GM12878 (cell line): ENCODE data around the gene MARCHF10. TPM values are rescaled to one million over a fixed set of nuclear protein-coding genes. Genes with fewer than 3 reads are reported as not detected.

Experiments
- GATAD2B ChIP-seq: fragments of 450-650 bp; conservative IDR thresholded peaks from 2 replicates; pipeline ENCODE4 v1.6.1; 2017; ENCODE audit warnings: low read depth, mild to moderate bottlenecking, moderate library complexity
- HDAC6 ChIP-seq: fragments of 200-600 bp; sonication (generic); IDR thresholded peaks from one replicate; pipeline ENCODE4 v1.8.0; 2017; ENCODE audit warnings: antibody characterized with exemption; ENCODE audit not compliant: unreplicated experiment
- IRF4 ChIP-seq: IDR thresholded peaks from 2 replicates; pipeline ENCODE4 v1.6.1; 2011; ENCODE audit warnings: low read depth, low read length
- MEF2B ChIP-seq: fragments of 450-650 bp; IDR thresholded peaks from 2 replicates; pipeline ENCODE4 v1.6.1; 2018; ENCODE audit warnings: mild to moderate bottlenecking, moderate library complexity; ENCODE audit not compliant: partially characterized antibody, poor library complexity, severe bottlenecking
- MTA2 ChIP-seq: fragments of 450-650 bp; IDR thresholded peaks from 2 replicates; pipeline ENCODE4 v1.6.1; 2016; ENCODE audit warnings: low read depth, mild to moderate bottlenecking, moderate library complexity
- NR2C1 ChIP-seq: fragments of 450-650 bp; IDR thresholded peaks from 2 replicates; pipeline ENCODE4 v1.6.1; 2017; ENCODE audit warnings: antibody characterized with exemption, mild to moderate bottlenecking, moderate library complexity
- POLR2A ChIP-seq: IDR thresholded peaks from 2 replicates; pipeline ENCODE4 v1.6.1; 2011; ENCODE audit warnings: low read depth, mild to moderate bottlenecking, low read length
- PRDM15 ChIP-seq: fragments of 450-650 bp; formaldehyde crosslinking; IDR thresholded peaks from 2 replicates; pipeline ENCODE4 v1.4.0; 2020; ENCODE audit warnings: mild to moderate bottlenecking, moderate library complexity
- RELA ChIP-seq: fragments of 450-650 bp; IDR thresholded peaks from 2 replicates; pipeline ENCODE4 v1.8.0; 2014; ENCODE audit warnings: borderline replicate concordance; ENCODE audit not compliant: partially characterized antibody
- SREBF2 ChIP-seq: IDR thresholded peaks from 2 replicates; pipeline ENCODE4 v1.6.1; 2012; ENCODE audit warnings: mild to moderate bottlenecking, low read length
- WRNIP1 ChIP-seq: IDR thresholded peaks from 2 replicates; pipeline ENCODE4 v1.6.1; 2011; ENCODE audit warnings: low read depth, low read length, improper control_type of control experiment, borderline replicate concordance
- ZNF217 ChIP-seq: fragments of 450-650 bp; IDR thresholded peaks from 2 replicates; pipeline ENCODE4 v1.6.1; 2017; ENCODE audit warnings: antibody characterized with exemption, mild to moderate bottlenecking
- polyA plus RNA-seq, 11 experiments: library from polyadenylated mRNA; depleted of rRNA in 4 of 11; unstranded in 6 of 11; stranded (reverse) in 5 of 11; fragments of >200 nt; fragmentation: Nextera tagmentation in 4 of 11; fragmentation: Illumina TruSeq in 1 of 11; extraction: Ambion mirVana in 4 of 11; extraction: Trizol in 1 of 11; gene quantifications; 1 replicate in 1 of 11; 2 replicates in 10 of 11; pipeline versions ENCODE4 v1.2.1 to v1.2.3, GENCODE V29; 2011 to 2016; ENCODE audit warnings: inconsistent platforms in 2 of 11, missing spikeins in 2 of 11, low read depth in 1 of 11
- total RNA-seq, 4 experiments: library from RNA; depleted of rRNA in 3 of 4; stranded (reverse); fragments of >200 nt in 3 of 4; fragmentation: Illumina TruSeq in 1 of 4; extraction: Trizol in 1 of 4; gene quantifications; 2 replicates each; pipeline versions ENCODE4 v1.2.1 to v1.2.3, GENCODE V29; 2013 to 2021
- TF ChIP-seq, protein P1 (sequence below): IDR thresholded peaks from 2 replicates; pipeline ENCODE4 v1.6.1; 2011; ENCODE audit warnings: borderline replicate concordance, low read depth, mild to moderate bottlenecking, moderate library complexity, low read length; ENCODE audit not compliant: insufficient read depth, poor library complexity, severe bottlenecking

The MARCHF10 gene
- total and polyA plus RNA-seq, 10 of the 15 experiments (the other 5 are each of a cell fraction or from before 2014, with no cell fraction given), result 0.11 to 0.24 TPM; not detected in 8

DNA sequence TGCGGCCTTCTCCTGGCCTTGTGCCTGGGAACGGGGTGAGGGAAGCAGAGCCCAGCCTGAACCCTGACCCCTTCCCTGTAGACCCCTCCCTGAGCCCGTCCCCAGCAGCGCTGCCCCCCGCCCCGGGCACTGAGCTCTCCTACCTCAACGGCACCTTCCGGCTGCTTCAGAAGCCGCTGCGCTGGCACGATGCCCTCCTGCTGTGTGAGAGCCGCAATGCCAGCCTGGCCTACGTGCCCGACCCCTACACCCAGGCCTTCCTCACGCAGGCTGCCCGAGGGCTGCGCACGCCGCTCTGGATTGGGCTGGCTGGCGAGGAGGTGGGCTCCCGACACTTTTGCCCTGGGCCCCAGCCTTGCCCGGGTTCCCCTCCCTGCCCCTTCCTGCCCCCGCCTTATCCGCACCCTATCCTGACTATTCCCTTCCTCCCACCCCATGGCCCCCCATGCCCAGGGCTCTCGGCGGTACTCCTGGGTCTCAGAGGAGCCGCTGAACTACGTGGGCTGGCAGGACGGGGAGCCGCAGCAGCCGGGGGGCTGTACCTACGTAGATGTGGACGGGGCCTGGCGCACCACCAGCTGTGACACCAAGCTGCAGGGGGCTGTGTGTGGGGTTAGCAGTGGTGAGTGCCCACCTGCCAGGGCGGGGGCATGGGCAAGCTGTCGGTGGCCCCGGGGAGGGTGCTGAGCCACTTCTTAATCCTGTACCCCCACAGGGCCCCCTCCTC lies 118.5 kb downstream of the MARCHF10 start (continued):
- TF ChIP-seq, protein P1, sequence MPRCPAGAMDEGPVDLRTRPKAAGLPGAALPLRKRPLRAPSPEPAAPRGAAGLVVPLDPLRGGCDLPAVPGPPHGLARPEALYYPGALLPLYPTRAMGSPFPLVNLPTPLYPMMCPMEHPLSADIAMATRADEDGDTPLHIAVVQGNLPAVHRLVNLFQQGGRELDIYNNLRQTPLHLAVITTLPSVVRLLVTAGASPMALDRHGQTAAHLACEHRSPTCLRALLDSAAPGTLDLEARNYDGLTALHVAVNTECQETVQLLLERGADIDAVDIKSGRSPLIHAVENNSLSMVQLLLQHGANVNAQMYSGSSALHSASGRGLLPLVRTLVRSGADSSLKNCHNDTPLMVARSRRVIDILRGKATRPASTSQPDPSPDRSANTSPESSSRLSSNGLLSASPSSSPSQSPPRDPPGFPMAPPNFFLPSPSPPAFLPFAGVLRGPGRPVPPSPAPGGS, result no peak
- TF ChIP-seq GATAD2B (no peak), PRDM15 (CRISPR knock-in tag) (no peak), ZNF217 (no peak), IRF4 (no peak), SREBF2 (no peak), NR2C1 (no peak), MTA2 (no peak), RELA (no peak), MEF2B (no peak), WRNIP1 (no peak), POLR2A (no peak), HDAC6 (no peak)
